Erythroblast (primary cell): ENCODE data around the gene SYNE2.

Source experiments
- GATA1 ChIP-seq: IDR thresholded peaks from 2 replicates; pipeline ENCODE4 v1.6.1; 2011; ENCODE audit warnings: low read depth, mild to moderate bottlenecking, control low read depth, low read length, moderate library complexity
- POLR2A ChIP-seq: IDR thresholded peaks from 2 replicates; pipeline ENCODE4 v1.6.1; 2011; ENCODE audit warnings: mild to moderate bottlenecking, low read length

- TF ChIP-seq POLR2A (no peak), GATA1 (no peak)
These were observed 361.2 kb downstream of the SYNE2 start for GRCh38 chr14:64213853-64214570.
